Adipose tissue (tissue), 3 donors: ENCODE measurements around the gene PGAM2. TPM values are rescaled to one million over a fixed set of nuclear protein-coding genes. Genes with fewer than 3 reads are reported as not detected.
"Not testable (repeated sequence)": the region's sequence is repeated elsewhere in the genome, so short reads cannot be mapped to it uniquely, and the experiment has no call there.

Source experiments
- H3K27ac ChIP-seq: one replicate; pipeline ENCODE4 v1.5.1; 2013; ENCODE audit warnings: low read depth, low read length
- WGBS, 3 donors: extraction: QIAGEN DNeasy Blood & Tissue Kit; methylation state at CpG; one replicate each; pipeline ENCODE4 v1.1.7; 2013; 5-methylcytosine and 5-hydroxymethylcytosine counted together
- polyA plus RNA-seq, 3 donors: library from polyadenylated mRNA; stranded (reverse); fragments of 200-250 nt; gene quantifications; one replicate each; pipeline ENCODE4 v1.2.3, GENCODE V29; 2013
- donor health status: healthy with polysubstance abuse.
- donor health status: Bipolar disorder and iron deficiency.
- donor health status: healthy.

PGAM2 gene
- polyA plus RNA-seq, 3 donors: 1.3 to 5.4 (median 2.1) TPM

GRCh38 chr7:44044315-44045225, 20.8 kb downstream of the PGAM2 start, which contains the start of gene DBNL:
TSS of gene DBNL (plus strand) at chr7:44044702. CDS start at chr7:44044738, 36 bp downstream.
- 0 to 1% (median 0%) methylated on average over 65 to 74 of the region's 74 CpGs for WGBS, 3 donors
- H3K27ac ChIP-seq: peak within 1 kb of the TSS; percentile 53

GRCh38 chr7:44043902-44044301, 21.5 kb downstream of the PGAM2 start:
- WGBS, 3 donors: 7 to 26% (median 24%) methylated on average over 8 of the region's 8 CpGs
- H3K27ac ChIP-seq: no peak overlapping the region

GRCh38 chr7:44042221-44042620, 23.1 kb downstream of the PGAM2 start:
- WGBS, 3 donors: 89 to 100% (median 93%) methylated on average over 2 of the region's 2 CpGs
- no peak overlapping the region for H3K27ac ChIP-seq

- not testable (repeated sequence) for H3K27ac ChIP-seq
- WGBS, 3 donors: 0 to 2% (median 1%) methylated on average over 12 to 45 of the region's 46 CpGs
These were observed 24.9 kb downstream of the PGAM2 start for GRCh38 chr7:44040493-44040891.

GRCh38 chr7:44039800-44040492, 25.4 kb downstream of the PGAM2 start:
- WGBS, 3 donors: 5 to 32% (median 28%) methylated on average over 6 to 16 of the region's 40 CpGs
- H3K27ac ChIP-seq: not testable (repeated sequence)

GRCh38 chr7:44038961-44039558, 26.3 kb downstream of the PGAM2 start:
- 1 to 11% (median 2%) methylated on average over 13 to 17 of the region's 26 CpGs for WGBS, 3 donors

GRCh38 chr7:44038553-44038952, 26.8 kb downstream of the PGAM2 start:
- 33 to 78% (median 64%) methylated on average over 3 to 5 of the region's 12 CpGs for WGBS, 3 donors
- H3K27ac ChIP-seq: not testable (repeated sequence)

More at GRCh38 chr7:44038961-44039558, 26.3 kb downstream of the PGAM2 start:
- H3K27ac ChIP-seq: not testable (repeated sequence)

- 73 to 84% (median 76%) methylated on average over 2 of the region's 2 CpGs for WGBS, 3 donors
- not testable (repeated sequence) for H3K27ac ChIP-seq
These were observed 27.4 kb downstream of the PGAM2 start for GRCh38 chr7:44037951-44038350.

GRCh38 chr7:44036364-44036763, 29.0 kb downstream of the PGAM2 start:
- 55 to 67% (median 66%) methylated on average over 8 to 10 of the region's 10 CpGs for WGBS, 3 donors
- H3K27ac ChIP-seq: not testable (repeated sequence)

GRCh38 chr7:44033971-44034844, 31.2 kb downstream of the PGAM2 start:
- not testable (repeated sequence) for H3K27ac ChIP-seq
- 87 to 95% (median 94%) methylated on average over 8 to 16 of the region's 18 CpGs for WGBS, 3 donors

- 89 to 99% (median 93%) methylated on average over 4 to 6 of the region's 6 CpGs for WGBS, 3 donors
These were observed 33.3 kb downstream of the PGAM2 start for GRCh38 chr7:44032031-44032430.

GRCh38 chr7:44031319-44031718, 34.0 kb downstream of the PGAM2 start:
- WGBS, 3 donors: 84 to 93% (median 91%) methylated on average over 12 of the region's 13 CpGs

More at GRCh38 chr7:44032031-44032430, 33.3 kb downstream of the PGAM2 start:
- H3K27ac ChIP-seq: not testable (repeated sequence)

GRCh38 chr7:44030029-44030428, 35.3 kb downstream of the PGAM2 start:
- not testable (repeated sequence) for H3K27ac ChIP-seq
- WGBS, 3 donors: 74 to 79% (median 77%) methylated on average over 3 to 4 of the region's 5 CpGs

More at GRCh38 chr7:44031319-44031718, 34.0 kb downstream of the PGAM2 start:
- H3K27ac ChIP-seq: not testable (repeated sequence)

- 63 to 86% (median 80%) methylated on average over 1 to 4 of the region's 11 CpGs for WGBS, 3 donors
- not testable (repeated sequence) for H3K27ac ChIP-seq
These were observed 35.9 kb downstream of the PGAM2 start for GRCh38 chr7:44029433-44029832.

GRCh38 chr7:44022796-44023467, 42.4 kb downstream of the PGAM2 start:
- H3K27ac ChIP-seq: not testable (repeated sequence)
- 79 to 86% (median 83%) methylated on average over 6 of the region's 6 CpGs for WGBS, 3 donors

GRCh38 chr7:44022069-44022468, 43.3 kb downstream of the PGAM2 start:
- not testable (repeated sequence) for H3K27ac ChIP-seq
- WGBS, 3 donors: 60 to 91% (median 78%) methylated on average over 6 of the region's 7 CpGs

GRCh38 chr7:44019825-44020224, 45.5 kb downstream of the PGAM2 start:
- WGBS, 3 donors: 83 to 87% (median 83%) methylated on average over 4 to 6 of the region's 6 CpGs
- not testable (repeated sequence) for H3K27ac ChIP-seq
